ENCODE results near the gene ANKZF1. TPM values are rescaled to one million over a fixed set of nuclear protein-coding genes. Genes with fewer than 3 reads are reported as not detected.

The ANKZF1 gene
- total RNA-seq, 4 donors from 2014 or later, result 31.8 to 57.6 (median 38.7) TPM

DNA sequence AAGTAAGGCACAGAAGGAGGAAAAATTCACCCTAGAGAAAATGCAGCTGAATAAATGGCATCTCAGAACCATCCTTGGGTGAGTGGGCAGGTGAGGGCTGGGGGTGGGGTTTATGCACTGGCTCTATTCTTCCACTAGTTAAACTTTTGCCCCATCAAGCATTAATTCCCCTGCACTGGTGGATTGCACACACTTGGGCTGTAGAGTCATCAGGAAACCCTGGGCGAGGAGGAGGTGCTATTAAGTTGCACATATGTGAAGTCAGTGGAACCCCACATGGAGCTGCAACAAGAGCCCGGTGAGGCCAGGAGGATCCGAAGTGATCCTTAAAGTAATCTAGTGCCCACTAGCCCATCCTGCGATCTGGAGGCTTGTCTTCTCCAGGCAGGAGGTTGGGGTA is 42.8 kb downstream of the ANKZF1 start:
- Histone ChIP-seq H3K27ac (no peak overlapping the region), H3K27me3 (no peaks in the 10 kb centered on the region), H3K36me3 (no peaks in the 10 kb centered on the region), H3K4me3 (no peak overlapping the region), H3K9me3 (no peaks in the 10 kb centered on the region), H3K4me1 (no peaks in the 10 kb centered on the region)
- intact Hi-C loops (cut with DNase I; ENCODE audit: low total_unique reads), result no loop called here
- TF ChIP-seq POLR2A (IDR thresholded peaks at IDR 0.05), result no peak
- TF ChIP-seq, protein P1, sequence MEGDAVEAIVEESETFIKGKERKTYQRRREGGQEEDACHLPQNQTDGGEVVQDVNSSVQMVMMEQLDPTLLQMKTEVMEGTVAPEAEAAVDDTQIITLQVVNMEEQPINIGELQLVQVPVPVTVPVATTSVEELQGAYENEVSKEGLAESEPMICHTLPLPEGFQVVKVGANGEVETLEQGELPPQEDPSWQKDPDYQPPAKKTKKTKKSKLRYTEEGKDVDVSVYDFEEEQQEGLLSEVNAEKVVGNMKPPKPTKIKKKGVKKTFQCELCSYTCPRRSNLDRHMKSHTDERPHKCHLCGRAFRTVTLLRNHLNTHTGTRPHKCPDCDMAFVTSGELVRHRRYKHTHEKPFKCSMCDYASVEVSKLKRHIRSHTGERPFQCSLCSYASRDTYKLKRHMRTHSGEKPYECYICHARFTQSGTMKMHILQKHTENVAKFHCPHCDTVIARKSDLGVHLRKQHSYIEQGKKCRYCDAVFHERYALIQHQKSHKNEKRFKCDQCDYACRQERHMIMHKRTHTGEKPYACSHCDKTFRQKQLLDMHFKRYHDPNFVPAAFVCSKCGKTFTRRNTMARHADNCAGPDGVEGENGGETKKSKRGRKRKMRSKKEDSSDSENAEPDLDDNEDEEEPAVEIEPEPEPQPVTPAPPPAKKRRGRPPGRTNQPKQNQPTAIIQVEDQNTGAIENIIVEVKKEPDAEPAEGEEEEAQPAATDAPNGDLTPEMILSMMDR (IDR thresholded peaks at IDR 0.05), result no peak
- no peak for DNase-seq

DNA sequence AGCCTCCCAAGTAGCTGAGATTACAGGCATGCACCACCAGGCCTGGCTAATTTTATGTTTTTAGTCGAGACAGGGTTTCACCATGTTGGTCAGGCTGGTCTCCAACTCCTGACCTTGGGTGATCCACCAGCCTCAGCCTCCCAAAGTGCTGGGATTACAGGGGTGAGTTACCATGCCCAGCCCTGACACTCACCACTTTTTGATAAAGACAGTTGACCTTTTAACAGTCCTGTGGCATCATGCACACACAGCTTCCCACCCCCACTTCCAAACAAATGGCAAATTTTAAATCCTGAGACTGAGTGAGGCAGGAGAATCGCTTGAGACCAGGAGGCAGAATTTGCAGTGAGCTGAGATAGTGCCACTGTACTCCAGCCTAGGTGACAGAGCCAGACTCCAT is 43.4 kb downstream of the ANKZF1 start:
- intact Hi-C loops (cut with DNase I; ENCODE audit: low total_unique reads), result no loop called here
- Histone ChIP-seq H3K27me3 (no peaks in the 10 kb centered on the region), H3K4me1 (peaks cover 1 to 3% of the 10 kb centered on the region in 2 donors), H3K4me3 (no peak overlapping the region), H3K36me3 (no peaks in the 10 kb centered on the region), H3K27ac (no peak overlapping the region), H3K9me3 (no peaks in the 10 kb centered on the region)
- DNase-seq, result no peak
- TF ChIP-seq, protein P1 (IDR thresholded peaks at IDR 0.05), result no peak
- TF ChIP-seq POLR2A (IDR thresholded peaks at IDR 0.05), result no peak

DNA sequence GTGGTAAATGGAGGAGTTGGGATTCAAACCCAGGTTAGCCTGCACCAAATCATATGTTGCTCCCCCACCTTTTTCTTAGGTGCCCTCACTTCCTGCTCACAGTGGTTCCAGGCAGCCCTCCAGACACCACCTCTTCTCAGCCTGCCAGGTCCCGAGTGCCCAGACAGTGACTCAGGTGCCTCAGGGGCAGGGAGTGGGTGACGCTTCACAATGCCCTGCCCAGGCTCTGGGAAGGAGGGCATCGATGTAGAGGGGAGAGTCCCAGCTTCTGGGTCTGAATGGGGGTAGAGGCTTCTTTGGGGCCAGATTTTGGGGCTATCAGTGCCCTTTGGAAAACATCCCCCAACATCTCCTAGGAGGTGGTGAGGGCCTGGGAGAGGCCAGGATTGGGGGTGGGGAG is 44.3 kb downstream of the ANKZF1 start:
- no peak overlapping the region for H3K4me3 ChIP-seq
- intact Hi-C loops (cut with DNase I; ENCODE audit: low total_unique reads), result no loop called here
- peaks cover 8 to 10% of the 10 kb centered on the region in 2 donors for H3K4me1 ChIP-seq
- no peaks in the 10 kb centered on the region for H3K9me3 ChIP-seq
- no peak for DNase-seq
- H3K27ac ChIP-seq, result peak overlapping the region; percentile 61 to 68
- H3K27me3 ChIP-seq, result no peaks in the 10 kb centered on the region
- TF ChIP-seq POLR2A (IDR thresholded peaks at IDR 0.05), result no peak
- TF ChIP-seq, protein P1 (IDR thresholded peaks at IDR 0.05), result no peak
- H3K36me3 ChIP-seq, result no peaks in the 10 kb centered on the region

DNA sequence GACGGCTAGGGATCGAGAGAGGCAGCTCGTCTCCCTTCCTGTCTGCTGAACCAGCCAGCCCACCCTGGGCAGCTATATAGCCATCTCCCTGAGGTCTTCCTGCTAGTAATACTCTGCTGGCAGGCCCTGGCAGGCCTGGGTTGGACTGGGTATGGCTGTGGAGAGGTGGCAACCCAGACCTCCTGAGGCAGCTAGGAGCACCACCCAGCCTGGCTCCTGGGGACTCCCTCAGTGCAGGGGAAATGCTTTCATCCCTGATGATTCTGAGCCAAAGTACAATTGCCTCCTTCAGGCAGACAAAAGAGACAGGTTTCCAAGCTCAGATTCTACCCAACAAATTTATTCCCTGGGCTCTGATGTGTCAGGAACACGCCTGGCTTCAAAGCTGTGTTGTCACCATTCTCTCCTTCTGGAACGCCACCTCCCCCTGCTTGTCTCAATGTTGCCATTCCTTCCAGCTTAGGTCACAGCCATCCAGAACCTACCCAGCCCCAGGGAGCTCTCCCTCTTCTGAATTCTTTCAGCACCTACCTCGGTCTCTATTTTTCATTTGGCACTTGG is 44.8 kb downstream of the ANKZF1 start:
- peak overlapping the region; percentile 61 to 68 for H3K27ac ChIP-seq
- peak in 1 of 2 donors; percentile 36 for DNase-seq
- intact Hi-C loops (cut with DNase I; ENCODE audit: low total_unique reads), result no loop called here
- H3K36me3 ChIP-seq, result no peaks in the 10 kb centered on the region
- peaks cover 8 to 10% of the 10 kb centered on the region in 2 donors for H3K4me1 ChIP-seq
- no peaks in the 10 kb centered on the region for H3K27me3 ChIP-seq
- no peak overlapping the region for H3K4me3 ChIP-seq
- no peak for TF ChIP-seq POLR2A (IDR thresholded peaks at IDR 0.05)
- TF ChIP-seq, protein P1 (IDR thresholded peaks at IDR 0.05), result no peak
- no peaks in the 10 kb centered on the region for H3K9me3 ChIP-seq

DNA sequence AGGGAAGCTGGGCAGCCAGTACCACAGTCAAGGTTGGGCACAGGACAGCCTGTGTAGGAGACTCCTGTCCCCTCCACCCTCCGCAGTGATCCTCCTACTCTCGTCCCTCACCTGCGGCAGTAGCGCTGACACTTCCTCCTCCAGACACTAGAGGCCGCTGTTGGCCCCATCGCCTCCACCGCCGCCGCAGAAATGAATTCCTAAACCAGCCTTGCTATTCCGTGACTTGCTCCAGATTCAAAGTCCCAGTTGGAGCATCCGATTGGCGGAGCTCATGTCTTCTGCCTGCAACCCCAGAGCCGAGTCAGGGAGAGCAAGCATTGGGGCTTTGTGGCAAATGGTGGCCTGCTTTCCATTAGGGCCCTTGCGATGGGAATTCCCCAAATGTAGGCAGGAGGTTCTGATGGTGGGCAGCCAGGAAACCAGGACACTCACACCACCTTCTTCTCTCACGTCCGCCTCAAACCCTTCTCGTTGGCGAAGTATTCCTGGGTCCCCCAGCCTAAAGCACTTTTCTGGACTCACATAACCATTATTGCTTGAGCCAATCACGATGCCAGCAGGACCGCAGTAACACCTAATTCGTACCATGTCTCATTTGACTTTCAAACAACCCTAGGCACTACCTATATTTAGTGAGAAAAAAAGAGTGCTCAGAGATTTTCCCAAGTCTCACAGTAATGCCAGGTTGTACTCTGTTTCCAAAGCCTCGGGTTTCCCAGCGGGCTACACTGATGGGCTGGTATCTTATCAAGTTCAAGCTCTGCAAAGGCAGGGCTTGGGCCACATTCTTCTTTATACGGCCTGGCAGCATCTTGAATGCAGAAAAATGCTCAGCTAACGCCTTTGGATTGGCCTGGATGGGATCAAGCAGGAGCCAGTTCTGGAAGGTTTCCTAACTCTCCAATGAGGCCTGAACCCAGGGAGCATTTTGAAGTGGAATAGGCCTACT is 48.4 kb downstream of the ANKZF1 start:
- intact Hi-C loops (cut with DNase I; ENCODE audit: low total_unique reads), result no loop called here
- peak; percentile 82 to 86 for DNase-seq
- H3K4me3 ChIP-seq, result peak overlapping the region in 1 of 2 donors; percentile 77
- no peaks in the 10 kb centered on the region for H3K27me3 ChIP-seq
- H3K36me3 ChIP-seq, result no peaks in the 10 kb centered on the region
- H3K27ac ChIP-seq, result peak overlapping the region; percentile 99
- no peak for TF ChIP-seq POLR2A (IDR thresholded peaks at IDR 0.05)
- TF ChIP-seq, protein P1 (IDR thresholded peaks at IDR 0.05), result peak; percentile 96 to 99 (median 97)
- no peaks in the 10 kb centered on the region for H3K9me3 ChIP-seq
- peaks cover 8 to 10% of the 10 kb centered on the region in 2 donors for H3K4me1 ChIP-seq
